Thyroid gland (tissue), 4 donors: Measurements from ENCODE around the gene LYPD3. TPM values are rescaled to one million over a fixed set of nuclear protein-coding genes. Genes with fewer than 3 reads are reported as not detected.
A peak's percentile ranks its signal among the peaks of the same experiment; 100 is the strongest.

Experiments
- DNase-seq, 2 donors: peaks; one replicate each; pipeline ENCODE4 v3.0.0-alpha.2; 2019
- H3K27ac ChIP-seq, 3 donors: fragments of 200-600 bp; sonication (generic); 1 replicate in 2 of 3; 2 replicates in 1 of 3; pipeline ENCODE4 v1.5.1; 2016 to 2019; ENCODE audit warnings: mild to moderate bottlenecking in 1 of 3, moderate library complexity in 1 of 3
- H3K27me3 ChIP-seq: fragments of 200-600 bp; sonication (generic); one replicate; pipeline ENCODE4 v1.5.1; 2019
- H3K36me3 ChIP-seq, 2 donors: fragments of 200-600 bp; sonication (generic); one replicate each; pipeline ENCODE4 v1.5.1; 2016 to 2019
- H3K4me1 ChIP-seq, 2 donors: fragments of 200-600 bp; sonication (generic); one replicate each; pipeline ENCODE4 v1.5.1; 2017 to 2019
- H3K4me3 ChIP-seq, 3 donors: fragments of 200-600 bp; sonication (generic); replicated peaks in 1 of 3; 1 replicate in 2 of 3; 2 replicates in 1 of 3; pipeline ENCODE4 v1.5.1; 2016; ENCODE audit warnings: mild to moderate bottlenecking in 1 of 3
- H3K9me3 ChIP-seq: fragments of 200-600 bp; sonication (generic); one replicate; pipeline ENCODE4 v1.5.1; 2017
- CTCF ChIP-seq, 6 experiments: fragments of 200-600 bp in 3 of 6; fragments of 450-650 bp in 3 of 6; sonication (generic) in 3 of 6; IDR thresholded peaks; one replicate each; pipeline ENCODE4 v1.5.1; 2016 to 2019; ENCODE audit warnings: antibody characterized with exemption in 6 of 6, mild to moderate bottlenecking in 2 of 6, inconsistent platforms in 1 of 6, moderate library complexity in 1 of 6
- POLR2A ChIP-seq, 2 donors: fragments of 450-650 bp; IDR thresholded peaks; one replicate each; pipeline ENCODE4 v1.6.1; 2017; ENCODE audit warnings: antibody characterized with exemption in 2 of 2, mild to moderate bottlenecking in 2 of 2, moderate library complexity in 1 of 2
- WGBS, 2 donors: methylation state at CpG; one replicate each; pipeline ENCODE4 v1.1.5; 2017; 5-methylcytosine and 5-hydroxymethylcytosine counted together
- intact Hi-C: fragments of 100-400 bp; cut with DNase I; formaldehyde crosslinking; loops from one replicate; pipeline ENCODE4 v1.15.1; 2023
- total RNA-seq, 4 donors: library from RNA; depleted of rRNA; stranded (reverse); fragments of >200 nt; gene quantifications; one replicate each; pipeline ENCODE4 v1.2.3, GENCODE V29; 2016

Gene LYPD3
- total RNA-seq, 4 donors from 2014 or later: 0.78 TPM; not detected in 3

- Histone ChIP-seq H3K36me3 (no peaks in the 10 kb centered on the region), H3K4me3 (no peak overlapping the region), H3K4me1 (peaks cover 0 to 5% of the 10 kb centered on the region in 2 donors), H3K27me3 (no peaks in the 10 kb centered on the region), H3K9me3 (no peaks in the 10 kb centered on the region), H3K27ac (no peak overlapping the region)
- intact Hi-C loops: no loop called here
- no peak for DNase-seq
- WGBS, 2 donors: 90 to 100% methylated on average over 1 of the region's 1 CpG
- TF ChIP-seq CTCF (IDR thresholded peaks at IDR 0.05) (no peak), POLR2A (IDR thresholded peaks at IDR 0.05) (no peak)
These were observed 1.4 kb upstream of the LYPD3 start for GRCh38 chr19:43466793-43467192.

- peak; percentile 42 to 63 for DNase-seq
- Histone ChIP-seq H3K27me3 (no peaks in the 10 kb centered on the region), H3K27ac (peak overlapping the region; percentile 4 to 62 (median 49)), H3K4me3 (peak overlapping the region in 1 of 3 donors; percentile 38), H3K36me3 (no peaks in the 10 kb centered on the region), H3K9me3 (no peaks in the 10 kb centered on the region), H3K4me1 (peaks cover 0 to 5% of the 10 kb centered on the region in 2 donors)
- intact Hi-C loops: loop anchor here (5.0 kb wide), 1 partner anchor 38 kb away; the partner anchor contains the start of gene PHLDB3
- no peak for TF ChIP-seq CTCF (IDR thresholded peaks at IDR 0.05)
- TF ChIP-seq POLR2A (IDR thresholded peaks at IDR 0.05): no peak
- 18 to 30% methylated on average over 11 to 14 of the region's 33 CpGs for WGBS, 2 donors
These were observed 1.2 kb downstream of the LYPD3 start for GRCh38 chr19:43464134-43464775.

GRCh38 chr19:43463381-43464133 lies 1.9 kb downstream of the LYPD3 start:
- intact Hi-C loops: loop anchor here (5.0 kb wide), 1 partner anchor 39 kb away; the partner anchor contains the start of gene PHLDB3
- 0 to 1% methylated on average over 13 to 50 of the region's 57 CpGs for WGBS, 2 donors

GRCh38 chr19:43462785-43463380 lies 2.5 kb downstream of the LYPD3 start:
- intact Hi-C loops: loop anchor here (5.0 kb wide), 1 partner anchor 39 kb away; the partner anchor contains the start of gene PHLDB3

More at GRCh38 chr19:43463381-43464133, 1.9 kb downstream of the LYPD3 start:
- Histone ChIP-seq H3K4me3 (peak overlapping the region in 2 of 3 donors; percentile 12 to 38), H3K27me3 (no peaks in the 10 kb centered on the region), H3K9me3 (no peaks in the 10 kb centered on the region), H3K4me1 (peaks cover 0 to 5% of the 10 kb centered on the region in 2 donors), H3K27ac (peak overlapping the region; percentile 4 to 62 (median 49)), H3K36me3 (no peaks in the 10 kb centered on the region)
- TF ChIP-seq CTCF (IDR thresholded peaks at IDR 0.05) (peak in 1 of 6 experiments; percentile 10), POLR2A (IDR thresholded peaks at IDR 0.05) (peak in 1 of 2 donors; percentile 38)
- peak; percentile 93 to 97 for DNase-seq

More at GRCh38 chr19:43462785-43463380, 2.5 kb downstream of the LYPD3 start:
- peaks cover 0 to 5% of the 10 kb centered on the region in 2 donors for H3K4me1 ChIP-seq
- H3K27me3 ChIP-seq: no peaks in the 10 kb centered on the region
- peak overlapping the region in 1 of 3 donors; percentile 38 for H3K4me3 ChIP-seq
- TF ChIP-seq CTCF (IDR thresholded peaks at IDR 0.05): no peak
- no peak for TF ChIP-seq POLR2A (IDR thresholded peaks at IDR 0.05)
- H3K36me3 ChIP-seq: no peaks in the 10 kb centered on the region
- no peak for DNase-seq
- WGBS, 2 donors: 15 to 19% methylated on average over 8 to 15 of the region's 33 CpGs
- H3K27ac ChIP-seq: peak overlapping the region in 1 of 3 donors; percentile 62
- no peaks in the 10 kb centered on the region for H3K9me3 ChIP-seq
